MCF 10A (cell line): ENCODE data around the gene NAV3. TPM values are rescaled to one million over a fixed set of nuclear protein-coding genes. Genes with fewer than 3 reads are reported as not detected.
A peak's percentile ranks its signal among the peaks of the same experiment; 100 is the strongest.

Source experiments
- BruUV-seq: library from RNA; stranded (reverse); fragments of 400-500 nt; replicated peaks from 2 replicates; lab custom pipeline; 2021; lab: Mats Ljungman, UMichigan
- CTCF ChIA-PET: fragments of 300-600 bp; sonication (Branson Sonifier 250); formaldehyde crosslinking; extraction: SDS; loops from one replicate; lab custom pipeline; 2021; ENCODE audit warnings: antibody characterized with exemption, inconsistent platforms; lab: Yijun Ruan, JAX
- POLR2A ChIA-PET: fragments of 300-600, 350-650 bp; sonication (Branson Sonifier 250); formaldehyde crosslinking; extraction: SDS; loops from one replicate; lab custom pipeline; 2020; ENCODE audit warnings: antibody characterized with exemption, inconsistent platforms; lab: Yijun Ruan, JAX
- DNase-seq: peaks from one replicate; pipeline ENCODE4 v3.0.0-alpha.2; 2018; ENCODE audit not compliant: unreplicated experiment
- H3K27ac Mint-ChIP-seq: one replicate; pipeline ENCODE4 v1.8.0; 2022; ENCODE audit warnings: mild to moderate bottlenecking, low read depth, mixed read lengths; ENCODE audit not compliant: unreplicated experiment
- H3K27me3 Mint-ChIP-seq: one replicate; pipeline ENCODE4 v1.8.0; 2022; ENCODE audit warnings: mixed read lengths; ENCODE audit not compliant: insufficient read depth, unreplicated experiment
- H3K36me3 Mint-ChIP-seq: one replicate; pipeline ENCODE4 v1.8.0; 2022; ENCODE audit warnings: mild to moderate bottlenecking, moderate library complexity, mixed read lengths; ENCODE audit not compliant: insufficient read depth, unreplicated experiment
- H3K4me1 Mint-ChIP-seq: one replicate; pipeline ENCODE4 v1.8.0; 2022; ENCODE audit warnings: mixed read lengths; ENCODE audit not compliant: insufficient read depth, unreplicated experiment
- H3K4me3 Mint-ChIP-seq: one replicate; pipeline ENCODE4 v1.8.0; 2022; ENCODE audit warnings: mild to moderate bottlenecking, moderate library complexity, mixed read lengths; ENCODE audit not compliant: unreplicated experiment
- H3K9me3 Mint-ChIP-seq: one replicate; pipeline ENCODE4 v1.8.0; 2022; ENCODE audit warnings: mixed read lengths; ENCODE audit not compliant: unreplicated experiment
- CTCF ChIP-seq: fragments of 200-600 bp; IDR thresholded peaks from one replicate; pipeline ENCODE4 v1.8.0; 2022; ENCODE audit warnings: antibody characterized with exemption, mild to moderate bottlenecking; ENCODE audit not compliant: unreplicated experiment
- intact Hi-C: fragments of 100-400 bp; cut with micrococcal nuclease; formaldehyde crosslinking; loops from 2 replicates; pipeline ENCODE4 v1.14.1; 2022
- total RNA-seq: library from RNA; stranded (reverse); gene quantifications from 2 replicates; pipeline ENCODE4 v1.2.3, GENCODE V29; 2022

The NAV3 gene
- total RNA-seq, 1 experiment from 2014 or later: 7.1 TPM

- no peak for TF ChIP-seq CTCF
- DNase-seq: no peak
- BruUV-seq: no TSS peak
- Mint-ChIP-seq H3K4me3 (no peak overlapping the region), H3K36me3 (peaks cover 7% of the 10 kb centered on the region), H3K27ac (no peak overlapping the region), H3K9me3 (no peaks in the 10 kb centered on the region), H3K4me1 (no peaks in the 10 kb centered on the region), H3K27me3 (no peaks in the 10 kb centered on the region)
- intact Hi-C loops: no loop called here
- ChIA-PET CTCF (no interaction called here), POLR2A (no interaction called here)
Measured at GRCh38 chr12:78085542-78086182, 255.0 kb downstream of the NAV3 start.

DNA sequence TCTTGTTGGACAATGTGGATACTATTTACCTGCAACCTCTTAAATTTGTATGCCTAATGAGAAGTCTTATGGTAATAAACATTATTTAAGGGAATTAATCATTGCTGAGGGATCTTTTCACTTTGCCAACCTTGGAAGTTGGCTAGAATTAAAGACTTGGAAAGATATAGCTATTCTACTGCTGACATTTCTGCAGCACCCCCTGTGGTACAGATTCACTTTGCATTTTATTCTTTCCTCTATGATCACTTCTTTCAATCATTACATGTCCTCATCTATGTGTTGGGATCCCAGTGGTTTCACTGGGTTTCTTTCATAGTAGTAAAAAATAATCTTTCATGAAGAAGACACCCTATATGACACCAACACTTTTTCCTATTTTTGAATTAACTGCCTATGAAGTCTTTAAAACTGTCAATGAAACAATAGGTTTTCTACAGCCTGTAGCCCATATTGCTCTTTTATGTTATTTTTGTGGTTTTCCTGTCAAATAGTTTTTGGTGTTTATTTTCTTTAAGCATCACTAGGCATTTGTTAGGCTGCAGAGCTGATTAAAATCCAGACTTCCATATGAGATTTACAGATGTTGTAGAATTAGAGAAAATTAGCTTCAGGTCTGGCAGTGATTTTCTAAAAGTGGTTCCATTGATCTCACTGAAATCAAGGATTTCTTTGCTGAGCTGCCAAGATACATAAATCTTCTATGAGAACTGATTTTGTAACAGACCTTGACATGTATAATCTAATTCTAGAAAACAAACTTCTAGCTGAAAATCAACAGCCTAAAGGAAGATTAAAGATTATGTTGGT, 256.1 kb downstream of the NAV3 start:
- DNase-seq: no peak
- Mint-ChIP-seq H3K4me1 (no peaks in the 10 kb centered on the region), H3K9me3 (no peaks in the 10 kb centered on the region), H3K27ac (no peak overlapping the region), H3K4me3 (no peak overlapping the region), H3K27me3 (no peaks in the 10 kb centered on the region), H3K36me3 (peaks cover 2% of the 10 kb centered on the region)
- TF ChIP-seq CTCF: peak; percentile 17
- ChIA-PET POLR2A (no interaction called here), CTCF (interaction anchor here (0.6 to 1.0 kb wide), 5 partner anchors 20 to 507 kb away, joined by 3 to 4 read pairs (median 3); no protein-coding TSS in a partner anchor)
- intact Hi-C loops: no loop called here
- no TSS peak for BruUV-seq

GRCh38 chr12:78087363-78087675, 256.6 kb downstream of the NAV3 start:
- intact Hi-C loops: no loop called here
- Mint-ChIP-seq H3K27me3 (no peaks in the 10 kb centered on the region), H3K9me3 (no peaks in the 10 kb centered on the region), H3K36me3 (no peaks in the 10 kb centered on the region), H3K27ac (no peak overlapping the region), H3K4me3 (no peak overlapping the region), H3K4me1 (no peaks in the 10 kb centered on the region)
- CTCF ChIA-PET: interaction anchor here (0.6 to 1.0 kb wide), 3 partner anchors 54 to 508 kb away, joined by 3 to 4 read pairs (median 3); no protein-coding TSS in a partner anchor
- no peak for DNase-seq
- BruUV-seq: no TSS peak
- TF ChIP-seq CTCF: no peak
- POLR2A ChIA-PET: no interaction called here

DNA sequence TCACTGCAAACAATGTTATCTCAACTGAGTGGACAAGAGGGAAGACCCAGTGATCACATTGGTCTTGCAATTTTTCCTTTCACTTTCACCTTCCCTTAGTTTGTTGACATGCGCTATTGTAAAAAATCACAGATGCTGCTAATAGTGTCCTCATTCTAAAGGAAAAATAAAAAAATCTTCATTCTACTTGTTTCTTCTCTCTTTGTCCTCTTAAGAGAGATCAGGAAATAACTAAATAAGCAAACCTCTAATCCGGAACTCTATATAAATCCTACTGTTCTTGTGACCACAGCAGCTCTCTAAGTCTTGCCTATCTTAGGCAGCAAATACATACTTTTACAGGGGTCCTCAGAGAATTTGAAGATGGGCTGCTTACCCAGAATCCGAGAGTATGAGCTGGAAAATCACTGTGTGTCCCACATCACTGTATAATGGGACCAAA, 257.7 kb downstream of the NAV3 start:
- intact Hi-C loops: no loop called here
- H3K36me3 Mint-ChIP-seq: no peaks in the 10 kb centered on the region

More for the DNA sequence above, 257.7 kb downstream of the NAV3 start:
- peak overlapping the region; percentile 67 for H3K27ac Mint-ChIP-seq
- BruUV-seq: no TSS peak
- H3K9me3 Mint-ChIP-seq: no peaks in the 10 kb centered on the region
- POLR2A ChIA-PET: no interaction called here
- no peaks in the 10 kb centered on the region for H3K4me1 Mint-ChIP-seq
- TF ChIP-seq CTCF: no peak
- CTCF ChIA-PET: interaction anchor here (0.6 kb wide), 1 partner anchor 1086 kb away, joined by 3 read pairs; no protein-coding TSS in a partner anchor
- no peaks in the 10 kb centered on the region for H3K27me3 Mint-ChIP-seq
- peak overlapping the region; percentile 43 for H3K4me3 Mint-ChIP-seq
- DNase-seq: peak; percentile 15
